Mucosa of descending colon (tissue), 3 donors: Measurements from ENCODE around the gene RTN4R. TPM values are rescaled to one million over a fixed set of nuclear protein-coding genes. Genes with fewer than 3 reads are reported as not detected.
"Not testable (repeated sequence)": the region's sequence is repeated elsewhere in the genome, so short reads cannot be mapped to it uniquely, and the experiment has no call there.

Source experiments
- ATAC-seq: fragments of 200-7000 bp; cut with Tn5 transposase; one replicate; pipeline ENCODE4 v1.9.1; 2020; ENCODE audit warnings: mild to moderate bottlenecking, moderate library complexity
- DNase-seq, 3 donors: peaks; one replicate each; pipeline ENCODE4 v3.0.0-alpha.2; 2020
- H3K36me3 ChIP-seq: fragments of 200-600 bp; one replicate; pipeline ENCODE4 v1.8.0; 2021; ENCODE audit warnings: low read depth, mild to moderate bottlenecking
- H3K4me1 ChIP-seq: fragments of 200-600 bp; one replicate; pipeline ENCODE4 v1.8.0; 2021; ENCODE audit warnings: low read depth, mild to moderate bottlenecking
- H3K4me3 ChIP-seq: fragments of 200-600 bp; one replicate; pipeline ENCODE4 v1.8.0; 2021; ENCODE audit warnings: mild to moderate bottlenecking
- H3K9me3 ChIP-seq: fragments of 200-600 bp; one replicate; pipeline ENCODE4 v1.8.0; 2021; ENCODE audit warnings: mild to moderate bottlenecking
- intact Hi-C, 2 donors: fragments of 100-400 bp; cut with DNase I in 1 of 2; cut with micrococcal nuclease in 1 of 2; formaldehyde crosslinking; loops; one replicate each; pipeline versions ENCODE4 v1.11.0 to v1.11.1; 2022; cut with DNase I, micrococcal nuclease
- total RNA-seq, 3 donors: library from RNA; stranded (reverse); fragmentation: NEBNext Ultra II Directional in 2 of 3; extraction: Animal tissue kit (Norgen Biotek cat#: 25700) in 2 of 3; gene quantifications; one replicate each; pipeline versions ENCODE4 v1.2.1 to v1.2.4, GENCODE V29; 2021 to 2023
- TF ChIP-seq, protein P1 (sequence below): fragments of 200-600 bp; IDR thresholded peaks from one replicate; pipeline ENCODE4 v1.8.0; 2022; ENCODE audit warnings: antibody characterized with exemption, mild to moderate bottlenecking
- donor health status: DM: no; HTN: no; CAD: no; lungs with moderate emphysema.
- donor health status: DM: no; HTN: no; CAD: no.
- donor health status: DM: no; HTN: yes; CAD: no.

The RTN4R gene
- total RNA-seq, 3 donors from 2014 or later: 1.6 to 3.5 (median 2.5) TPM

DNA sequence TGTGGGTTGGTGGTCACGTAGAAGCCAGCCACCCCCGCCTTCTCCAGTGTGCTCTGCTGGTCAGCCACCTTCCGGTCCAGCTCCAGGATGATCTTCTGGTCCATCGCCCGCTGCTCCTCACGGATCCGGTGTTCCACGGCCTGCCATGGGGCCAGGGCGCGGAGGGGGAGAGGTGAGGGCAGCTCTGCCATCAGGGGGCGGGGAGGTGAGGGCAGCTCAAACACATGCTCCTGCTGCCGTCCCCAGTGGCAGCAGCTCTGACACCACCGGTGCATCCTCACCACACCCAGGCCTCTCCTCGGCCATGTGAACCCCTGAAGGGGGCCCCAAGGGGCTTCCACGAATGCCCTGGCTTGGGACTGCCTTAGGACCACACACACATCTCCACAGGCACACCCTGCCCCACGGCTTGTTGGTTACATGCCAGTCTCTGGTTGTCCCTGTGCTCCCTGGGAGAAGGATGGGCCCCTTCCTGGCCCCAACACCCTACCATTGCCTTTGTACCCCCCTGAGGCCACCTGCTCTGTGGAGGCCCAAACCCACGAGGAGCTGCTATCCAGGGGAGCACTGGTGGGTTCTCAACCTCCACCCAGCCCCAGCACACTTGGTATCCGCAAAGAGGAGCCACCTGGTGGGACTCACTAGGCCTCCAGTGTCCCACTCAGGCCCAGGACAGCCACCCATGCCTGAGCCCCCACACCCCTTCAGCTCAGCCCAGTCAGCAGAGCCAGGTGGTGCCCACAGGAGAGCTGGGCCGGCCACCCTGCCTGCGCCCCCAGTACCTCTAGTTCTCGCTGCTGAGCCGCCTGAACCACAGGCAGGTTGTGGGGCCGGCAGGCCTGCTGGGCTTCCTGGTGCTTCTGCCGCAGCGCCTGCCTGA, 47.5 kb upstream of the RTN4R start:
- Histone ChIP-seq H3K4me1 (no peaks in the 10 kb centered on the region), H3K36me3 (no peaks in the 10 kb centered on the region), H3K9me3 (no peaks in the 10 kb centered on the region), H3K4me3 (no peak overlapping the region)
- no peak for DNase-seq
- intact Hi-C loops: no loop called here
- TF ChIP-seq, protein P1, sequence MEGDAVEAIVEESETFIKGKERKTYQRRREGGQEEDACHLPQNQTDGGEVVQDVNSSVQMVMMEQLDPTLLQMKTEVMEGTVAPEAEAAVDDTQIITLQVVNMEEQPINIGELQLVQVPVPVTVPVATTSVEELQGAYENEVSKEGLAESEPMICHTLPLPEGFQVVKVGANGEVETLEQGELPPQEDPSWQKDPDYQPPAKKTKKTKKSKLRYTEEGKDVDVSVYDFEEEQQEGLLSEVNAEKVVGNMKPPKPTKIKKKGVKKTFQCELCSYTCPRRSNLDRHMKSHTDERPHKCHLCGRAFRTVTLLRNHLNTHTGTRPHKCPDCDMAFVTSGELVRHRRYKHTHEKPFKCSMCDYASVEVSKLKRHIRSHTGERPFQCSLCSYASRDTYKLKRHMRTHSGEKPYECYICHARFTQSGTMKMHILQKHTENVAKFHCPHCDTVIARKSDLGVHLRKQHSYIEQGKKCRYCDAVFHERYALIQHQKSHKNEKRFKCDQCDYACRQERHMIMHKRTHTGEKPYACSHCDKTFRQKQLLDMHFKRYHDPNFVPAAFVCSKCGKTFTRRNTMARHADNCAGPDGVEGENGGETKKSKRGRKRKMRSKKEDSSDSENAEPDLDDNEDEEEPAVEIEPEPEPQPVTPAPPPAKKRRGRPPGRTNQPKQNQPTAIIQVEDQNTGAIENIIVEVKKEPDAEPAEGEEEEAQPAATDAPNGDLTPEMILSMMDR: no peak
- no peak for ATAC-seq

DNA sequence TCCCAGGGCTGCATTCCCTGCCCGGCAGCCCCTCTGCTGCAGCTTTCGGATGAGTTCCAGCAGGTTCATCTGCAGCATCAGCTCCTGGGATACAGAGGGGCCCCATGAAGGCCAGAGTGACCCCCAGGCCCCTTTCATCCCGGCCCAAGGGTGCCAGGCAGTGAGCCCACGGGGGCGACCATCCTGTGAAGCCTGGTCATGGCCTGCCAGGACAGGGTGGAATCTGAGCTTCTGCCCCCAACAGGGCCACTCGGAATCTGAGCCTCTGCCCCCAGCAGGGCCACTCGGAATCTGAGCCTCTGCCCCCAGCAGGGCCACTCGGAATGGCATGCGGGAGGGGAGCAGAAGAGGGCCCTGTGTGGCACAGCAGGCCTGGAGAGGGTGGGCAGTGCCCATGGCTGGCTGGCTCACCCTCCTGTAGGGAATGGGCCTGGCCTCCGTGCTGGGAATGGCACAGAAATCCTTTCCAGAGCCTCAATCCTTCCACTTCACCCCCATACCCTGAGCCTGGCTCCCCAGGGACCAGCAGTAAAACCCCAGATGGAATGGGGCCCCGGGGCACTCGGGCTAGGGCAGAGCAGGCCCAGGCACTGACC, 46.7 kb upstream of the RTN4R start:
- H3K4me3 ChIP-seq, intact Hi-C loops, H3K9me3 ChIP-seq, DNase-seq, H3K36me3 ChIP-seq, ATAC-seq, H3K4me1 ChIP-seq: not testable (repeated sequence)

GRCh38 chr22:20314206-20314605, 46.1 kb upstream of the RTN4R start:
- DNase-seq, H3K4me1 ChIP-seq, H3K36me3 ChIP-seq, ATAC-seq, intact Hi-C loops, H3K9me3 ChIP-seq, H3K4me3 ChIP-seq: not testable (repeated sequence)

DNA sequence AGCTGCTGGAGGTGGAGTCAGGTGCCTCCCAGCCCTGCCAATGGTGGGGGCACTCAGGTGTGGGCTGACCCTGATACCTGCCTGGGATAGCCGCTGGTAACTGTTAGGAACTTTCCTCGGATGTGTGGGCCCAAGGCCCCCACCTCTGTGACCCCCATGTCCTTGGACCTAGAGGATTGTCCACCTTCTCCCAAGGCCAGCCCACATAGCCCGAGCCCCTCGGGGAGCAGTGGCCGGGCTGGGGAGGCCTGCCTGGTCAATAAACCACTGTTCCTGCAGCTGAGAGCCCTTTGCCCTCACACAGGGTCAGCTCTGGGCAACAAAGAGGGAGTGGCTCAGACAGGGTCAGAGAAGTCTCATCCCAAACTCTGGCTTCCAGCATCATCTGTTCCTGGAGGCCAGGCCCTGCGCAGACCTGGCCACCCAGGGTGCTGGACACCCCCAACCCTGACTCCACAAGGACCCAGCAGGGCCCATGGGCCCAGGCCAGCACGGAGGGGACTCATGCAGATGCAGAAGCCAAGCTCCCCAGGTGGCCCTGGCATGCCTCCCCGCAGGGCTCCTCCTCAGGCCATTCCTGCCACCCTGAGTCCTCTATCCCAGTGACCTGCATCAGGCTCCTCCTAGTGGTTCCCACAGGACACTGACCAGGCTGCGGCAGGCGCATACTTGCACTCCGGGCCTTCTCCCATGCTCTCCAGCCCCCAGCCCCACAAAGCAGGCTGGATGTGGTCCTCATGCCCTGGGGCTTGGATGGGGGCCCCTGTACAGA, 45.4 kb upstream of the RTN4R start:
- H3K4me1 ChIP-seq, H3K4me3 ChIP-seq, H3K9me3 ChIP-seq, intact Hi-C loops, H3K36me3 ChIP-seq: not testable (repeated sequence)
- peak in 1 of 3 donors; percentile 27 for DNase-seq
- peak; percentile 40 for ATAC-seq

GRCh38 chr22:20312396-20313191, 44.5 kb upstream of the RTN4R start:
- DNase-seq (peak in 1 of 3 donors; percentile 27), ATAC-seq (peak; percentile 4)
- no peak overlapping the region for H3K4me3 ChIP-seq
- no peaks in the 10 kb centered on the region for H3K36me3 ChIP-seq
- TF ChIP-seq, protein P1: no peak
- intact Hi-C loops: no loop called here
- no peaks in the 10 kb centered on the region for H3K4me1 ChIP-seq
- no peaks in the 10 kb centered on the region for H3K9me3 ChIP-seq

DNA sequence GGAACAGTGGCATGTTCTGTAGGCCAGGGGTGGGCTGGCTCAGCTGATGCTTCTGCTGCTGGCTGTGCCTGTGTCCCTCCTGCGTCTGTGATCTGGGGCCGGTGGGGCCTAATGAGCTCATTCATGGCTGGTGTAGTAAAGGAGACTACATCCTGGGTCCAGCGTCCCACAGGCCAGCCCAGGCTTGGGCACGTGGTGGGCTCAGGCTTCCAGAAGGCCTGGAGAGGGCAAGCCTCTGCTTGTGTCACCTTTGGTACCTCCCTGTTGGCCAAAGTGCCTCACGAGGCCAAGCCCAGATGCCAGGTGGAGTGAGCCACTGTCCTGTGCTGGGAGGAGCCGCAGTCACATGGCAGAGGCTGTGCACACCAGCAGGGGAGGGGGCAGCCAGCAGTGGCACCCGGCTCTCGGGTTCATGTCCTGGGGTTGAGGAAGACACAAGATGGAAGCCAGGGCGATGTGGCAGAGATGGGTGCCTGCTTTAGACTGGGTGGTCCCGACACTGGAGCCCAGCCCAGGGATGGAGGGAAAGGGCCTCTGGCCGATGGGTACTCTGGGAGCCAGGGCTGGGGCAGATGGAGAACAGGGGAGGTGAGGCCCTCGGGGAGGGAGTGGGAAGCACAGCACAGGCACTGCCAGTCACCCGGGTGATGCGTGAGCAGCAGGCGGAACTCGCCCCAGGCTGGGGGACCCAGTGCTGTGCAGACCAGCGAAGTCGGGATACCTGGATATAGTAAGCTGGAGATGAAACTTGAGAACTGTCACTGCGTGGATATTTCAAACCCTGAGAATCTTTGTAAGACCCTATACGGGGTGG, 43.3 kb upstream of the RTN4R start:
- peak in 1 of 3 donors; percentile 32 for DNase-seq
- H3K4me3 ChIP-seq, intact Hi-C loops, ATAC-seq, H3K9me3 ChIP-seq, H3K36me3 ChIP-seq, H3K4me1 ChIP-seq: not testable (repeated sequence)

GRCh38 chr22:20310773-20311172, 42.7 kb upstream of the RTN4R start:
- H3K4me1 ChIP-seq, intact Hi-C loops, H3K4me3 ChIP-seq, ATAC-seq, H3K9me3 ChIP-seq, H3K36me3 ChIP-seq: not testable (repeated sequence)
- peak in 1 of 3 donors; percentile 27 for DNase-seq

GRCh38 chr22:20310180-20310579, 42.1 kb upstream of the RTN4R start:
- DNase-seq, H3K4me3 ChIP-seq, intact Hi-C loops, H3K4me1 ChIP-seq, ATAC-seq, H3K36me3 ChIP-seq, H3K9me3 ChIP-seq: not testable (repeated sequence)

GRCh38 chr22:20308806-20309650, 40.9 kb upstream of the RTN4R start:
- intact Hi-C loops, H3K4me1 ChIP-seq, H3K36me3 ChIP-seq, ATAC-seq, H3K9me3 ChIP-seq, H3K4me3 ChIP-seq: not testable (repeated sequence)
- DNase-seq: peak in 2 of 3 donors; percentile 3 to 23
